Measurements from ENCODE around the gene RNASEH2A. TPM values are rescaled to one million over a fixed set of nuclear protein-coding genes. Genes with fewer than 3 reads are reported as not detected.
A peak's percentile ranks its signal among the peaks of the same experiment; 100 is the strongest.
"Not testable (repeated sequence)": the region's sequence is repeated elsewhere in the genome, so short reads cannot be mapped to it uniquely, and the experiment has no call there.

RNASEH2A gene
- total RNA-seq, 1 donor from 2014 or later: 8.8 TPM

DNA sequence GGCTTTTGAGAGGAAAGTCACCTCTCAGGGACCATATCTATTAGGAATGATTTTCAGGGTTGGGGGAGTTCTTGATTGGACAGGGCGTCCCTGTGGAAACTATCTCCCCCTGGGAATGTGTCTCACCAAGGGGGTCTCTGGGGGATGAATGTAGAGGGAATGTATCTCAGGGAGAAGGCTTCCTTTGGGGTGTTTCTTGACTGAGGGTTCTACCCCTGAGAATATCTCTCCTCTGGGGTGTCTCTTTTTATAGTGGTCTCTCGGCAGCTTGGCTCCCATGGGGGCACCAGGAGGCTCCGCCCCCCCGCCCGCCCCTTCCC lies 27.0 kb downstream of the RNASEH2A start:
- no peak for DNase-seq (ENCODE audit: low spot score)

DNA sequence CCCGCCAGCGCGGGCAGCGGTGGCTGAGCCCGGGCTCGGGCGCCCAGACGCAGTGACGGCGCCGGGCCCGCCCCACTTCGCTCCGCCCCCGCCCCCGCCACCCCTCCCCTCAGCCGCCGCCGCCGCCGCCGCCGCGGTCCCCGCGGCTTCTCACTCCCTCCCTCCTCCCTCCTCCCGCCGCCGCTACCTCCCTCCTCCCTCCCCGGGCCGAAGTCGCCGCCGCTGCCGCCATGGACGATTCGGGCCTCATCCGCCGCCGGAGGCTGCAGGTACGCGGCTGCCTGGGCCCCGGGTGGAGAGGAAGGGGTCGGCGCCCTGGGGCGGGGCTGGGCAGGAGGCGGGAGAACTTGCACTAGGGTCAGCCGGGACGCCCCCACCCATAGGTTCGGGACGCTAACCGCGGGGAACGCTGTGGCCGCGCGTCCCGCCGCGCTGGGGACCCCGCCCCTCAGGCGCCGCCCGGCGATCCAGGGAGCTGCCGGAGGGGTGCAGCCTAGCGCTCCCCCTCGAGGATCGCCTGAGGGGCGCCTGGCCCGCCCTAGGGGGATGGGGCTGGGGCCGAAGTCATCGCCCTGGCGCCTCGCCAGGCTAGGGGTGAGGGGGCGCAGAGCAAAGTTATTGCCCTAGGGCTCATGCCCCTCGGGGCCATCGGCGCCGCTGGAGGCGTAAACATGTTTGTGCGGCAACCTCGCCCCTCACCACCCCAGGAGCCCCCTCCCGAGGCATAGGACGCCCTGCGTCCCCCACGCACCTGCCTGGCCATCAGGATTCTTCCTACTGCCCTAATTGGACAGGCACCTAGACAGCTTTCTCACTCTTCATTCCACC lies 27.6 kb downstream of the RNASEH2A start:
- DNase-seq (ENCODE audit: low spot score): no peak

DNA sequence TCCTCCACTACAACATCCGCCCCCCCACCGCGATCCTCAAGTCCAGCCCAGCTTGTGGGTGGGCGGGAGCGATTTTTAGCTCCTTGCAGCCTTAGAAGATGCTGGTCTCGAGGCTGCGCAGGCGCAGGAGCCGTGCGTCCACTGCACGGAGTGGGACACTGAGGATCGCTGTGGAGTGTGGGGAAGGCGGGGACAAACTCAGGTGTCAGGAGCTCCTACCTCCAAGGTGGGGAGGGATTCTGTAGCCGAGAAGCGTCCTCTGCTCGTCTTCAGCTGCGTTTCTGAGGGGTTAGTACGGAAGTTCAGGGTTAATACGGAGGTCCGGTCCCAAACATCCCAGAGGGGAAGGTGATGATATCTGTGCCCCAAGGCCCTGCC lies 28.2 kb downstream of the RNASEH2A start, which contains the start of gene RTBDN:
Gene RTBDN, minus strand, starts transcription at position 14 of the 378 bp plus-strand sequence. CDS start 4,600 bp downstream, outside the sequence.
- DNase-seq (ENCODE audit: low spot score): no peak

DNA sequence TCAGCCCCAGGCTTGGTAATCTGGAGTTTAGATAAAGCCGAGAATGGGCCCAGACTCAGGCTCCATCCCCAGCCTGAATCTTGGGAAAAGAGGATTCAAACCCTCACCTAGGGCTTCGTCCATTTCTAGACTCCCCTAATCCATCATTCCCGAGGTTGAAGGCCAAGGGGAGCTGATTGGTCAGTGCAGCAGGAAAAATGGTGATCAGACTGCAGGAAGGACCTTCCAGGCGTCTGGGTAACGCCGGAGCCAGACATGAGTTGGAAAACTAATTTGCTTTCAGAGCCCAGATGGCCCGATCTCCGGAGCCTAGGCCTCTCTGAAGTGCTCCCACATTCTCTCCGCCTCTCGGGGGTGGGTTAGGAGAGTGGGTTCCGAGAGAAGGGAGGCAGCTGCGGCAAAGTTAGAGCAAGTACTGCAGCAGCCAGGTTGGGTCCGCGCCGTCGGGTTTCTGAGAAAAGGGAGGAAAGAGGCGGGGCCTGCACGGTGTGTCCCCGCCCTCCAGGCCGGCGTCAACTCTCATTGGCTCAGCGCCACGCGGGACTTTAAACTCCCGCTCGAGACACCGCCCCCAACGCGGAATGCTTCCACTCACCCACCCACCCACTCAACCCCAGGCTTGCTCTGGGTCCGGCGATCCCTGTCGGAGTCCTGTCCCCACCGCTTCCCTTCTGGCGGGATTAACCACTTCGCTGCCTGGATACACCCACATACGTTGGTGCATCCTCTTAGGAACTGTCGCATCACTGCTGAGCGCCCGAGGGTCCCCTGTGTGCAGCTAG lies 28.8 kb downstream of the RNASEH2A start:
- DNase-seq (ENCODE audit: low spot score): no peak

DNA sequence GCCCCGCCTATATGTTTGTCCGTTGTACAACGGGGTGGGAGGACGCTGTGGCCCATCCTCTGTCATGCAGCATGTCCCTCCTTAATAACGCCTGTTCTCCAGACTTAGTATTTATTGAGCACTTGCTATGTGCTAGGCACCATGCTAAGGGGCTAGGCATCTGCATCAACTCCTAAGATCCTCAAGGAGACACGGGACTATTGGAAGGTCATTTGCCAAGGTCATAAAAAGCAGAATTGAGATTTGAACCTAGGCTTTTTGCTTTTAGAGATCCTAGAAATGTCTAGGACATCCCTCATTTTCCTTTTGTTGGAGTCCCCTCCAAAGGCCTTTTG lies 30.1 kb downstream of the RNASEH2A start:
- DNase-seq (ENCODE audit: low spot score): no peak

DNA sequence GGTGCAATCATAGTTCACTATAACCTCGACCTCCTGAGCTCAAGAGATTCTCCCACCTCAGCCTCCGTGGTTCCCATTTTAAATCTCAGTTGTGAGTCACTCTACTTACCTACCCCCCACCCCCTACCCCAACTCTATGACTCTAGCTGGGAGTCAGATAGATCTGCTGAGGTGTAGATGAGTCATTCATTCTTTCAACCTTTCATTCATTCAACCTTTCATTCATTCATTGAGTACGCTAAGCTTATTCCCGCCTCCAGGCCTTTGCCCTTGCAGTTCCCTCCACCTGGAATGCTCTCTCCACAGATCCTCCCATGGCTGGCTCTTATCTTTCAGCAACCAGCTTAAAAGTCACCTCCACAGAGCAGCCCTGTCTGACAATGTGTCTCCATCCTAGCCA lies 30.8 kb downstream of the RNASEH2A start:
- DNase-seq (ENCODE audit: low spot score): no peak

DNA sequence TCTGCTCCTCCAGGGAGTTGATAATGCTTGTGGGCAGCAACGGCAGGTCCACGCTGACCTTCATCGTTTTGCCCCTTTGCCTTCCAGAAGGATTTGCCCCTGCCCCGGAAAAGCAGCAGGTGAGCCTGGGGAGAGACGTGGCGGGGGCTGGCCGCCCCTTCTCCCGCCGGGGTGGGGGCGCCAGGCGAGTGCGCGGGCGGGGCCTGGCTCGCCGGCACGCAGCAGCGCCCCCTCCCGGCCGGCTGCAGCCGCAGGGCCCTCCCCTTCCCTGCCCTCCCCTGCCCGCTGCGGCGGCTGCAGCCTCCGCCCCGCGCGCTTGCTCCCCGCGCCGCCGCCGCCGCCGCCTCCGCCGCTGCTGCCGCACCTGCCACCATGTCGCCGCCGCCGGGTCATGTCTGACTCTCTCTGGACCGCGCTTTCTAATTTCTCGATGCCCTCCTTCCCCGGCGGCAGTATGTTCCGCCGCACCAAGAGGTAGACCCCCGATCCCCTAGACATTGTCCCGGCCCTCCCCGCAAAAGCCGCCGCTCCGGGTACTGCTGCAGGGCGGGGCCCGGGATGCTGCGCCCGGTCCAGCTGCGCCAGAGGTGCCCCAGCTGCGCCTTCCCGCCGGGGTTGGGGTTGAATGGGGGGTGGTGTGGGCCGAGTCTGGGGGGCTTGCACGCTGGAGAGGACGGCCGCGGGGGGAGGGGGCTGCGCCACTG lies 31.9 kb downstream of the RNASEH2A start, which contains the start of gene MAST1:
Gene MAST1, plus strand, starts transcription at position 334 of the 704 bp plus-strand sequence. Its CDS starts 58 bp downstream, at position 392.
- DNase-seq (ENCODE audit: low spot score): no peak

DNA sequence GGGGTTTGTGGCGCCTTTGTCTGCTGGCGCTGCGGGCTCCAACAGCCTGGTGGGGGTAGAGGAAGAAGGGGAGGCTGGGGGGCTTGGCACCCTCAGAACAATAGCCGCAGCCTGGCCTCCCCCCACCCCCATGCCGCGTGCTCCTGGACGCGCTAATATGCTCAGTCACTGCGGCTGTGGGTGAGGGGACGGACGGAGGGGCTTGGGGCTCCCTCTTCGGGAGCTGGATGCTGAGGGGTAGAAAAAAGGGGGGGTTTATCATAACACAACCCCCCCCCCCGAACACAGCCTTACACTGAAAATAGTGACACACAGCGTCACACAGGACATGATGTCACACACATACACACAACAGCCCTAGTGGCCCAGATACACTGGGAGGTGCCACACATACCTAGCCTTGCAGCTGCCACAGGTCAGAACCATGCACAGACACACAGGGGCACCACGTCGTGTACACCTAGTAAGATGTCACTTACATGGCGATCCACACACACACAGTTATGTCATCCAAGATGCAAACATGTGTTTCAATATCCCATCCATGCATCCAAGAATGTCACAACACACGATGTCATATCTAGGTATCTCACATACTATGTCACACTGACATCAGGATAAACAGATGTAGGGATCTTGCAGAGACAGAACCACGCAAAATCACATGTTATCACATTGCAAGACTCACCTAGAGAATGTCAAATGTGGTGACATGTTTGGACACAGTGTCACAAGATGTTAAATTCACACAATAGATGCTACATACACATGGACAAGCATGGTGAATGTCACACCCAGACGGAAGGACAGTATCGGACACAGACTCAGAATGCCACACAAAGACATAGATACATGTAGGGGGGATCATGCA lies 32.7 kb downstream of the RNASEH2A start:
- no peak for DNase-seq (ENCODE audit: low spot score)

DNA sequence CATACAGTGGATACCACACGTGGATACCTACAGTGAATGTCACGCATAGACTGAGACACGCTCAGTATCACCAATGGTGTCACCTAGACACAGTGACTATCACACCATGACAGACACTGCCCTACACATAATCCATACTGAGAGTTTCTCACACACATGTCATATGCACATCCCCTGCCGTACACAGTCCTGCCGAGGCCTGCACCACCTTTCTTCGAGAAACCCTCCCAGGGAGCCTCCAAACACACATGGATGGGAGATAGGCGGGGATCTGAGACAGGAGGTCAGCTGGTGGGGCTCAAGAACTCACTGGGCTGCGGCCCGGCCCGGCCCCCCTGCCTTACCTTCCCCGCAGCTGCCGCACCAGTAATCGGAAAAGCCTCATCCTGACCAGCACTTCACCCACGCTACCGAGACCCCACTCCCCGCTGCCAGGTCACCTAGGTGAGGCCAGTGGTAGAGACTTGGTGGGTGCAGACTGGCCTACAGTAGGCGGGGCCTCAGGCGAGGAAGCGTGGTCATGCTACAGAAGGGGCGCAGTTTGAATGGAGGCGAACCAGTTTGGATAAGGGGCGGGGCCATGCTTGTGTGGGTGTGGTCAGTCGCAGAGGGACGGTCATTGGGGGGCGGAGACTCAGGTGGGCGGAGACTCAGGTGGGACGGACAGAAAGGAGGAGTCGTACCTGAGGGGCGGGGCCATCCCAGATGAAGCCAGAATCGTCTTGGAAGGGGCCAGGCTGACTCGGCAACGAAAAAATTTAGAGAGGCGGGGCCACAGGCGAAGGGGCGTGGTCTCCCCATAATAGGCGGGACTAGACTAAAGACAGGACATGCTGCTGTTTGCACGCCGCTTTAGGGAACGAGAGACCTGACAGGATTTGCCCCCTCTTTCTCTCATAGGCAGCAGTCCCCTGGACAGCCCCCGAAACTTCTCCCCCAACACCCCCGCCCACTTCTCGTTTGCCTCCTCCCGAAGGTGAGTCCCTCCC lies 34.0 kb downstream of the RNASEH2A start:
- DNase-seq (ENCODE audit: low spot score): peak; percentile 69

DNA sequence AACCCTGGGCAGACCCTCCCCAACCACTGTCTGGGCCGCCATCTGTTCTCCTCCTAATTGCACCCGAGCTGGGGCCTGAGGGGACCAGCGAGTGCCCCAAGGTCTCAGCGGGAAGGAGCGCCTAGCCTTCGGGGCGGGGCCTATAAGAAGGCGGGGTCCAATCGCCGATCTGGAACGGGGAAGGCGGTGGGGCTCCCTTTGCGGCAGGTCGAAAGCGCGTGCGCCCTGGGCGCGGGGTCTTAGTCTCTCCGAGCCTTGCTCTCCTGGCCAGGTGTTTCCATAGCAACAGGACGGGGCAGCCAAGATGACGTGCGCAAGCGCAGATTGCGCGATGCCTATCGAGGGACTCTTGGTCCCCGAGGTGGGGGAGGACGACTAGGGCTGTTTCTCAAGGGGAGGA lies 34.7 kb downstream of the RNASEH2A start:
- DNase-seq (ENCODE audit: low spot score): no peak

DNA sequence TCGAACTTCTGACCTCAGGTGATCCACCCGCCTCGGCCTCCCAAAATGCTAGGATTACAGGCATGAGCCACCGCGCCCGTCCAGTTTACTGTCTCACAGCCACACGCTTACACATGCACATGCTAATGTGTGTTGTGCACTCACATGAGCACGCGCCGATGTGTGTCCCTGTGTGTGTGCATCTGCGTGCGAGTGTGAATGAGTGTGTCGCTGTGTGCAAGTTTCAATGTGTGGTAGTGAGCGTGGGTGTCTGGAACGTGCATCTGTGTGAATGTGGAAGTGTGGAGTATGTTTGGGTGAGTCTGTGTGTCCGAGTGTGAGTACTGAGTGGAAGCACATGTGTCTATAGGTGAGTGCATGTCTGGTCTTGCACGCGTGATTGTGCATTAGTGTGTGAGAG lies 36.1 kb downstream of the RNASEH2A start:
- DNase-seq (ENCODE audit: low spot score): no peak

DNA sequence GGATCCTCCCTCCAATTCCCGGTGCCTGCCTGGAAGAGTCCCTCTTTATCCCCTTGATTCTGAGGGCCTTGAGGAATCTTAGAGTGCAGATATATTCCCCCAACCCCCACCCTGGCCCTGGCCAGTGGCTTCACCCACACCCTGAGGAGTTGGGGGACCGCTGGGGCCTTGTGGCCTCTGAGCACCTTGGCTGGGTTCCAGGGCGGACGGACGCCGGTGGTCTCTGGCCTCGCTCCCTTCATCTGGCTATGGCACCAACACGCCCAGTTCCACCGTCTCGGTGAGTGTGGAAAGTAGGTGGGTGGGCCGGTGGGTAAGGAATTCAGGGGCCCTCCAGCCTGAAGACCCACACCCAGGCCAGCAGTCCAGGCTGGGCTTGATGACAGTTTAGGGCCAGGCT lies 36.9 kb downstream of the RNASEH2A start:
- DNase-seq (ENCODE audit: low spot score): no peak

DNA sequence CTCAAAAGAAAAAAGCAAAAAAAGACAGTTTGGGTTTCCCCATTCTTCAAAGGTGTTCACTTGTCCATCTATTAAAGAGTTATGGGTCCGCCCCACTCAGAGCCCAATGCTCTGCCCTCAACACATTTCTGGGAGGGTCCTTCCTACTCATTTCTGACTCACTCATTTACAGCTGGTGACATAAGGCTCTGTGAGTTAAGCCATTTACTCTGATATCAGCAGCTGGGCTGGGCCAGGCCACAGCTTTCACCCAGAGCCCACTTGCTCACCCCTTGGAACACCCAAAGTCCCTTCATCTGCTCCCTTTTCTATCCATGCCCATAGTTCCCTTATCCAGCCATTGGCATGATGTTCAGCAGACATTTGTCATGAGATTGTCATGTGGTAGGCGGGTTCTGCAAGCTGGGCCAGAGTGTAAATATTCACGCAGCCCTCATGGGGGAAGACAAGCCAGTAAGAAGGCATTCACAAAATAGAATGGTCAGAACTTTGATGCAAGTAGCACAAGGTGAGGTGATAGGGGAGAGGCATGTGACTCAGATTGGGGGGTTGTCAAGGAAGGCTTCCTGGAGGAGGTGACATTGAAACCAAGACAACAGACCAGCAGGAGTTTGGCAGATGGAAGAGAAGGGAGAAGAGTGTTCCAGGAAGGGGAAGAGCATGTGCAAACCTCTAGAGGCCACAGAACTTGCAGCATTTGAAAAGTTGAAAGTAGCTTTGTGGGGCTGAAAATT lies 37.8 kb downstream of the RNASEH2A start:
- no peak for DNase-seq (ENCODE audit: low spot score)

DNA sequence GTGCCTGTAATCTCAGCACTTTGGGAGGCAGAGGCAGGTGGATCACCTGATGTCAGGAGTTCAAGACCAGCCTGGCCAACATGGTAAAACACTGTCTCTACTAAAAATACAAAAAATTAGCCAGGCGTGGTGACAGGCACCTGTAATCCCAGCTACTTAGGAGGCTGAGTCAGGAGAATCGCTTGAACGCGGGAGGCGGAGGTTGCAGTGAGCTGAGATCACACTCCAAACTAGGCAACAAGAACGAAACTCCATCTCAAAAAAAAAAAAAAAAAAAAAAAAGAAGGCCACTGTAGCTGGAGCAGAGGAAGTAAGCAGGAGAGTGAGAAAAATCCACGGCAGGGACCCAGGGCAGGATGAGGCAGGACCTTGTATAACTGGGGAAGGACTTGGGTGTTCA lies 40.2 kb downstream of the RNASEH2A start:
- not testable (repeated sequence) for DNase-seq (ENCODE audit: low spot score)

DNA sequence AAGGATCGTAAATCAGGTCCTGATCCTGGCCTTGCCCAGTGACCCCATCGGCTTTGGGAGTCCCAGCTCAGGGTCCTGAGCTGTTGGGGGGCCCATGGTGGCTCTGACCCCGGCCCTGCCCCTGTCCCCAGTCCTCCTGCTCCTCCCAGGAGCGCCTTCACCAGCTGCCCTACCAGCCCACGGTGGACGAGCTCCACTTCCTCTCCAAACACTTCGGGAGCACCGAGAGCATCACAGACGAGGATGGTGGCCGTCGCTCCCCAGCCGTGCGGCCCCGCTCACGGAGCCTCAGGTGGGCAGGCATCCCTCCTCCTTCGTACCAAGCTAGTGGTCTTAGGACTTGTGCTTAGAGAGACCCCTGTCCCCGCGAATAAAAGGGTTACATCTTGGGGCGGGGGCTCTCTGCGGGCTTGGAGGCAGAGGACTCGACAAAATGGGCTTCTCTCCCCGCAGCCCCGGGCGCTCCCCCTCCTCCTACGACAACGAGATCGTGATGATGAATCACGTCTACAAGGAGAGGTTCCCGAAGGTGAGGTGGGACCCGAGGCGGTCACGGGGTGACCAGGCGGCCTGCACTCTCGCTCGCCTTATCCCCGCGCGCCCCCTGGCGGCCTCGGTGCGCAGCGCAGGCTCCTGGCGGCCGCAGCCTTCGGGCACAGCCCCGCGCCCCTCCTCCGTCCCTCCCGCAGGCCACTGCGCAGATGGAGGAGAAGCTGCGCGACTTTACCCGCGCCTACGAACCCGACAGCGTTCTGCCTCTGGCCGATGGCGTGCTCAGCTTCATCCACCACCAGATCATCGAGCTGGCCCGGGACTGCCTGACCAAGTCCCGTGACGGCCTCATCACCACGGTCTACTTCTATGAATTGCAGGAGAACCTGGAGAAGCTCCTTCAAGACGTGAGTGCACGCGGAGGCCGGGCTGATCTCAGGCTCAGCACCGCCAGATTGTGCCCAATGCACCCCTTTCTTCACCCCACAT lies 41.1 kb downstream of the RNASEH2A start:
- DNase-seq (ENCODE audit: low spot score): peak; percentile 86

DNA sequence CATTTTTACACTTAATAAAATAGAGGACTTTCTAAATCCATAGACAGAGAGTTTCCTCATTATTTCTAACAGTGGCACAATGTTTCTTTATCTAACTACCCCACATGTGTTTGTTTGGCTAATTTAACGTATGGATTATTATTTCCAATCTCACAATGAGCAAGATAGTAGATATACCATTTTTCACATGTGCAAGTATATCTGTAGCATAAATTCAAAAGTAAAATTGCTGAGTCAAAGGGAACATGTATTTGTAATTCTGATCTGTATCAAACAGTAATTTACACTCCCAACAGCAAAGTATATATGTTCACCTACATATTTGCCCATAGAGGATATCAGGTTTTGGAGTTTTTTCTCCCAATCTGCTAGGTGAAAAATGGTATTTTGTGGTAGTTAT lies 50.3 kb downstream of the RNASEH2A start:
- no peak for DNase-seq (ENCODE audit: low spot score)

DNA sequence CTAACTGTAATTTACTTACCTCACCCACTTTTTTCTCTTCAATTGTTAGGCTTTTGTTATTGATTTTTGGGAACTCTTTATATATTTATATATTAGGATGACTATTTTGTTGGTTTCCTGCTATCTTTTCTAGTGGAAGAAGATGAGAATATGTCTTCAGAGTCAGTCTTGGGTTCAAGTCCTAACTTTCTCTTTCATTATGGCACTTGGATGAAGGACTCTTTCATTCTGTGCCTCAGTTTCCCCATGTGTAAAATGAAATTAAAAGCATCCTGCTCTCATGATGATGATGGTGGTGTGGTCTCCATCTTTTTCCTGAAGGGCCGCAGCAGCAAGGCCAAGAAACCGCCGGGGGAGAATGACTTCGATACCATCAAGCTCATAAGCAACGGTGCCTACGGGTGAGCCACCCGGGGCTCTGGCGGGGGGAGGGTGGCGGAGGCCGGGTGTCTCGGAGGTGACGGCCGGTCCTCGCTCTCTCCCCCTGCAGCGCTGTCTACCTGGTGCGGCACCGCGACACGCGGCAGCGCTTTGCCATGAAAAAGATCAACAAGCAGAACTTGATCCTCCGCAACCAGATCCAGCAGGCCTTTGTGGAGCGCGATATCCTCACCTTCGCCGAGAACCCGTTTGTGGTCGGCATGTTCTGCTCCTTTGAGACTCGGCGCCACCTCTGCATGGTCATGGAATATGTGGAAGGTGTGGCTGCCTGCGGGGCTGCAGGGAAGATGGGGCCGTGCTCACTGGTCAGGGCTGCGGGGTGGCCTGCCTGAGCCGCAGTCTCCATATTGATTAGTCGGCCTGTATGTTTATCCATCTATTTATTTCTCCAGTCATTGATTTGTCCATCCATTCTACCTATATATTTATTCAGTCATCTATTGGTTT lies 51.9 kb downstream of the RNASEH2A start:
- DNase-seq (ENCODE audit: low spot score): no peak
